WTC11 (cell line): ENCODE measurements around the gene ANKDD1B. TPM values are rescaled to one million over a fixed set of nuclear protein-coding genes. Genes with fewer than 3 reads are reported as not detected.
"Not testable (repeated sequence)": the region's sequence is repeated elsewhere in the genome, so short reads cannot be mapped to it uniquely, and the experiment has no call there.

Experiments
- ATAC-seq: fragments of 200-7000 bp; cut with Tn5 transposase; 2 replicates; pipeline ENCODE4 v1.10.0; 2021; ENCODE audit warnings: mild to moderate bottlenecking, moderate library complexity
- CTCF ChIA-PET: fragments of 300-600 bp; sonication (Branson Sonifier 250); formaldehyde crosslinking; loops from one replicate; lab custom pipeline; 2021; ENCODE audit warnings: antibody characterized with exemption; lab: Charles Lee
- POLR2A ChIA-PET: fragments of 350-600 bp; sonication (Branson Sonifier 250); formaldehyde crosslinking; loops from one replicate; lab custom pipeline; 2021; ENCODE audit warnings: antibody characterized with exemption; lab: Charles Lee
- DNase-seq: peaks from one replicate; pipeline ENCODE4 v3.0.0; 2021; ENCODE audit warnings: low spot score
- H3K27ac Mint-ChIP-seq: 2 replicates; pipeline ENCODE4 v1.8.0; 2021; ENCODE audit warnings: mixed read lengths
- H3K27me3 Mint-ChIP-seq: 2 replicates; pipeline ENCODE4 v1.8.0; 2021; ENCODE audit warnings: low read depth, mild to moderate bottlenecking, moderate library complexity, mixed read lengths
- H3K36me3 Mint-ChIP-seq: 2 replicates; pipeline ENCODE4 v1.8.0; 2021; ENCODE audit warnings: mixed read lengths
- H3K4me1 Mint-ChIP-seq: 2 replicates; pipeline ENCODE4 v1.8.0; 2022; ENCODE audit warnings: mixed read lengths
- H3K4me3 Mint-ChIP-seq: 2 replicates; pipeline ENCODE4 v1.8.0; 2021; ENCODE audit warnings: mild to moderate bottlenecking, moderate library complexity, mixed read lengths
- H3K9me3 Mint-ChIP-seq: 2 replicates; pipeline ENCODE4 v1.8.0; 2021; ENCODE audit warnings: mixed read lengths
- FOXK1 ChIP-seq: sonication (generic); formaldehyde crosslinking; IDR thresholded peaks from 2 replicates; pipeline ENCODE4 v1.8.0; 2022; ENCODE audit warnings: mild to moderate bottlenecking, moderate library complexity, missing genetic modification reagents
- FOXP1 ChIP-seq: sonication (generic); formaldehyde crosslinking; IDR thresholded peaks from 2 replicates; pipeline ENCODE4 v1.8.0; 2022; ENCODE audit warnings: missing genetic modification reagents, mild to moderate bottlenecking, moderate library complexity, borderline replicate concordance
- GABPB1 ChIP-seq: sonication (generic); formaldehyde crosslinking; IDR thresholded peaks from 2 replicates; pipeline ENCODE4 v1.8.1; 2023; ENCODE audit warnings: mild to moderate bottlenecking, missing genetic modification reagents
- GRHL2 ChIP-seq: fragments of 250-450 bp; sonication (Bioruptor Pico); IDR thresholded peaks from 2 replicates; pipeline ENCODE4 v1.8.0; 2022; ENCODE audit warnings: mild to moderate bottlenecking, moderate library complexity; ENCODE audit not compliant: insufficient replicate concordance, severe bottlenecking
- JAZF1 ChIP-seq: fragments of 250-450 bp; sonication (Bioruptor Pico); IDR thresholded peaks from 2 replicates; pipeline ENCODE4 v1.9.0; 2021; ENCODE audit warnings: moderate library complexity, mild to moderate bottlenecking, inconsistent platforms
- NR2C2 ChIP-seq: sonication (generic); formaldehyde crosslinking; IDR thresholded peaks from 2 replicates; pipeline ENCODE4 v1.8.0; 2022; ENCODE audit warnings: mild to moderate bottlenecking, missing genetic modification reagents
- PRRX2 ChIP-seq: fragments of 250-450 bp; sonication (Bioruptor Pico); IDR thresholded peaks from 2 replicates; pipeline ENCODE4 v1.8.0; 2021; ENCODE audit warnings: mild to moderate bottlenecking
- SMAD3 ChIP-seq: sonication (generic); formaldehyde crosslinking; IDR thresholded peaks from 2 replicates; pipeline ENCODE4 v1.8.0; 2022; ENCODE audit warnings: missing genetic modification reagents, mild to moderate bottlenecking, borderline replicate concordance
- SMAD4 ChIP-seq: sonication (generic); formaldehyde crosslinking; IDR thresholded peaks from 2 replicates; pipeline ENCODE4 v1.8.0; 2022; ENCODE audit warnings: mild to moderate bottlenecking, missing genetic modification reagents
- ZNF317 ChIP-seq: sonication (generic); formaldehyde crosslinking; IDR thresholded peaks from 2 replicates; pipeline ENCODE4 v1.8.1; 2023; ENCODE audit warnings: low read depth, mild to moderate bottlenecking, moderate library complexity, missing genetic modification reagents, borderline replicate concordance
- ZNF671 ChIP-seq: fragments of 250-450 bp; sonication (Bioruptor Pico); IDR thresholded peaks from 2 replicates; pipeline ENCODE4 v1.8.0; 2021; ENCODE audit warnings: mild to moderate bottlenecking
- total RNA-seq: library from RNA; stranded (reverse); gene quantifications from 3 replicates; pipeline ENCODE4 v1.2.3, GENCODE V29; 2021
- TF ChIP-seq, protein P1 (sequence below): sonication (generic); formaldehyde crosslinking; IDR thresholded peaks from 2 replicates; pipeline ENCODE4 v1.8.1; 2022; ENCODE audit warnings: low read depth, missing genetic modification reagents, borderline replicate concordance
- TF ChIP-seq, protein P2 (sequence below): fragments of 250-450 bp; sonication (Bioruptor Pico); IDR thresholded peaks from 2 replicates; pipeline ENCODE4 v1.9.0; 2021; ENCODE audit warnings: mild to moderate bottlenecking
- TF ChIP-seq, protein P3 (sequence below): sonication (generic); formaldehyde crosslinking; IDR thresholded peaks from 2 replicates; pipeline ENCODE4 v1.8.1; 2023; ENCODE audit warnings: mild to moderate bottlenecking, moderate library complexity, missing genetic modification reagents

The ANKDD1B gene
- total RNA-seq, 1 experiment from 2014 or later, result 0.28 TPM

DNA sequence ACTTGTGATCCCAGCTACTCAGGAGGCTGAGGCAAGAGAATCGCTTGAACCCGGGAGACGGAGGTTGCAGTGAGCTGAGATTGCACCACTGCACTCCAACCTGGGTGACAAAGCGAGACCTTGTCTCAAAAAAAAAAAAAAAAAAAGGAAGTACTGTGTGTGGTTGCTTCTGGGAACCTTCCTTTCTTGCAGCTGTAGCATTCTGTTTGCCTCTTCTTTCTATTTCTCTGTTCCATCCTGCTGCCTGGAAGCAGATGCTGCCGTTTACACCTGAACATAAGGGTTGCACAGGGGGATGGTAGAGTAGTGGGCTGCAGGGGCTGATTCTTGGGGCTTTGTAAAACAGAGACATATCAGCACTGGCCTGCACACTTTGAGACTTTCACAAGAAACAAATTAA is 3.9 kb upstream of the ANKDD1B start:
- DNase-seq, result not testable (repeated sequence)

DNA sequence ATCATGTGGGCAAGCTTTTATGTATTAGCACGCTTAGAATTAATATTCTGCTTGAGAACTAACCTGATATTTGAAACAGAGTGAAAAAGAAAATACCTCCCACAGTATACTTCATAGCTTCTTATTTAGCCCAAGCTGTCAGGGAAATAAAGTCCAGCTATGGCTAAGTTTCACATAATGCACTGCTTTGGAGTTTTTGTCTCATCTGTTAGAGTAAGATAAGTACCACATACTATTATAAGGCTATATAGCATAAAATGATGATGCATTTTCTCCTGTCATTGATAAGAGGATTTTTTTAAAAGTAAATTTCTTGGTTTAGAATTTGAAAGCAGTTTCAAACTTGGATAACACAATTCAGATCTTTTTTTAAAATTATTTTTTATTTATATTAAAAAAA is 2.4 kb upstream of the ANKDD1B start:
- DNase-seq, result no peak
- TF ChIP-seq, protein P1, sequence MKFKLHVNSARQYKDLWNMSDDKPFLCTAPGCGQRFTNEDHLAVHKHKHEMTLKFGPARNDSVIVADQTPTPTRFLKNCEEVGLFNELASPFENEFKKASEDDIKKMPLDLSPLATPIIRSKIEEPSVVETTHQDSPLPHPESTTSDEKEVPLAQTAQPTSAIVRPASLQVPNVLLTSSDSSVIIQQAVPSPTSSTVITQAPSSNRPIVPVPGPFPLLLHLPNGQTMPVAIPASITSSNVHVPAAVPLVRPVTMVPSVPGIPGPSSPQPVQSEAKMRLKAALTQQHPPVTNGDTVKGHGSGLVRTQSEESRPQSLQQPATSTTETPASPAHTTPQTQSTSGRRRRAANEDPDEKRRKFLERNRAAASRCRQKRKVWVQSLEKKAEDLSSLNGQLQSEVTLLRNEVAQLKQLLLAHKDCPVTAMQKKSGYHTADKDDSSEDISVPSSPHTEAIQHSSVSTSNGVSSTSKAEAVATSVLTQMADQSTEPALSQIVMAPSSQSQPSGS (CRISPR knock-in tag), result no peak
- no peak for TF ChIP-seq NR2C2 (CRISPR knock-in tag)
- TF ChIP-seq ZNF671 (CRISPR knock-in tag), result no peak
- TF ChIP-seq JAZF1 (CRISPR knock-in tag), result no peak
- TF ChIP-seq SMAD4 (CRISPR knock-in tag), result no peak
- TF ChIP-seq SMAD3 (CRISPR knock-in tag), result no peak
- TF ChIP-seq, protein P2, sequence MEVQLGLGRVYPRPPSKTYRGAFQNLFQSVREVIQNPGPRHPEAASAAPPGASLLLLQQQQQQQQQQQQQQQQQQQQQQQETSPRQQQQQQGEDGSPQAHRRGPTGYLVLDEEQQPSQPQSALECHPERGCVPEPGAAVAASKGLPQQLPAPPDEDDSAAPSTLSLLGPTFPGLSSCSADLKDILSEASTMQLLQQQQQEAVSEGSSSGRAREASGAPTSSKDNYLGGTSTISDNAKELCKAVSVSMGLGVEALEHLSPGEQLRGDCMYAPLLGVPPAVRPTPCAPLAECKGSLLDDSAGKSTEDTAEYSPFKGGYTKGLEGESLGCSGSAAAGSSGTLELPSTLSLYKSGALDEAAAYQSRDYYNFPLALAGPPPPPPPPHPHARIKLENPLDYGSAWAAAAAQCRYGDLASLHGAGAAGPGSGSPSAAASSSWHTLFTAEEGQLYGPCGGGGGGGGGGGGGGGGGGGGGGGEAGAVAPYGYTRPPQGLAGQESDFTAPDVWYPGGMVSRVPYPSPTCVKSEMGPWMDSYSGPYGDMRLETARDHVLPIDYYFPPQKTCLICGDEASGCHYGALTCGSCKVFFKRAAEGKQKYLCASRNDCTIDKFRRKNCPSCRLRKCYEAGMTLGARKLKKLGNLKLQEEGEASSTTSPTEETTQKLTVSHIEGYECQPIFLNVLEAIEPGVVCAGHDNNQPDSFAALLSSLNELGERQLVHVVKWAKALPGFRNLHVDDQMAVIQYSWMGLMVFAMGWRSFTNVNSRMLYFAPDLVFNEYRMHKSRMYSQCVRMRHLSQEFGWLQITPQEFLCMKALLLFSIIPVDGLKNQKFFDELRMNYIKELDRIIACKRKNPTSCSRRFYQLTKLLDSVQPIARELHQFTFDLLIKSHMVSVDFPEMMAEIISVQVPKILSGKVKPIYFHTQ (CRISPR knock-in tag), result no peak
- no peak for TF ChIP-seq PRRX2 (CRISPR knock-in tag)
- TF ChIP-seq ZNF317 (CRISPR knock-in tag), result no peak
- TF ChIP-seq FOXP1 (CRISPR knock-in tag), result no peak
- no peak for TF ChIP-seq GABPB1 (CRISPR knock-in tag)
- TF ChIP-seq, all 79 proteins: peak for 0
- Mint-ChIP-seq H3K27ac (no peak overlapping the region), H3K9me3 (no peaks in the 10 kb centered on the region), H3K36me3 (no peaks in the 10 kb centered on the region), H3K27me3 (peaks cover 8% of the 10 kb centered on the region), H3K4me1 (peaks cover 40% of the 10 kb centered on the region), H3K4me3 (no peak overlapping the region)
- no peak for ATAC-seq
- ChIA-PET POLR2A (interaction anchor here (0.6 kb wide), 1 partner anchor 24 kb away, joined by 5 read pairs; no protein-coding TSS in a partner anchor), CTCF (no interaction called here)

More for the DNA sequence above, 3.9 kb upstream of the ANKDD1B start:
- CTCF ChIA-PET, result interaction anchor here (1.8 kb wide), 1 partner anchor 73 kb away, joined by 5 read pairs; no protein-coding TSS in a partner anchor
- POLR2A ChIA-PET, H3K36me3 Mint-ChIP-seq, H3K9me3 Mint-ChIP-seq, H3K27ac Mint-ChIP-seq, H3K27me3 Mint-ChIP-seq, H3K4me3 Mint-ChIP-seq, ATAC-seq: not testable (repeated sequence)
- H3K4me1 Mint-ChIP-seq, result peaks cover 40% of the 10 kb centered on the region

DNA sequence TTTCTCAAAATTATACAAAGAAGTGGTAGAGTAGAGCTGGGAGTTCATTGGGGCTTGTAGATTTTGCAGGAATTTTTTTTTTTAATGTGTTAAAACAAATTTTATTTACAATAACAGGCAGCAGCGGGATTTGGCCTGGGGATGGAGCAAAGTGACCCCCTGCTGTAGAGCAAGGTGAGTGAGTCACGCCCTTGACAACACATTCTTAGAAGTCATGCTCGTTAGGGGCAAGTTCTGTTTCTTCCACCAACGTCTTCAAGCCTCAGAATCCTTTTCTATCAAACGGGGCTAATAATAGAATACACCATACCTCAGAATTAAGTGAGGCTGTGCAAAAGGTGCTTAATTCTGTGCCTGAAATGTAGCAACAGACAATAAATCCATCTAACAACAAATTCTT is 1.1 kb upstream of the ANKDD1B start:
- H3K27ac Mint-ChIP-seq, result no peak overlapping the region
- DNase-seq, result no peak
- H3K4me3 Mint-ChIP-seq, result peak overlapping the region; percentile 77
- ATAC-seq, result 0 out of 2 replicates have a peak, but pooled peaks have one; percentile 9
- no peak for TF ChIP-seq GRHL2 (CRISPR knock-in tag)
- TF ChIP-seq, protein P3, sequence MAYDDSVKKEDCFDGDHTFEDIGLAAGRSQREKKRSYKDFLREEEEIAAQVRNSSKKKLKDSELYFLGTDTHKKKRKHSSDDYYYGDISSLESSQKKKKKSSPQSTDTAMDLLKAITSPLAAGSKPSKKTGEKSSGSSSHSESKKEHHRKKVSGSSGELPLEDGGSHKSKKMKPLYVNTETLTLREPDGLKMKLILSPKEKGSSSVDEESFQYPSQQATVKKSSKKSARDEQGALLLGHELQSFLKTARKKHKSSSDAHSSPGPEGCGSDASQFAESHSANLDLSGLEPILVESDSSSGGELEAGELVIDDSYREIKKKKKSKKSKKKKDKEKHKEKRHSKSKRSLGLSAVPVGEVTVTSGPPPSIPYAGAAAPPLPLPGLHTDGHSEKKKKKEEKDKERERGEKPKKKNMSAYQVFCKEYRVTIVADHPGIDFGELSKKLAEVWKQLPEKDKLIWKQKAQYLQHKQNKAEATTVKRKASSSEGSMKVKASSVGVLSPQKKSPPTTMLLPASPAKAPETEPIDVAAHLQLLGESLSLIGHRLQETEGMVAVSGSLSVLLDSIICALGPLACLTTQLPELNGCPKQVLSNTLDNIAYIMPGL (CRISPR knock-in tag), result no peak
- no peaks in the 10 kb centered on the region for H3K9me3 Mint-ChIP-seq
- CTCF ChIA-PET, result interaction anchor here (0.6 kb wide), 2 partner anchors 71 to 362 kb away, joined by 3 read pairs; no protein-coding TSS in a partner anchor
- POLR2A ChIA-PET, result no interaction called here
- peaks cover 8% of the 10 kb centered on the region for H3K27me3 Mint-ChIP-seq
- H3K4me1 Mint-ChIP-seq, result peaks cover 37% of the 10 kb centered on the region
- H3K36me3 Mint-ChIP-seq, result no peaks in the 10 kb centered on the region

DNA sequence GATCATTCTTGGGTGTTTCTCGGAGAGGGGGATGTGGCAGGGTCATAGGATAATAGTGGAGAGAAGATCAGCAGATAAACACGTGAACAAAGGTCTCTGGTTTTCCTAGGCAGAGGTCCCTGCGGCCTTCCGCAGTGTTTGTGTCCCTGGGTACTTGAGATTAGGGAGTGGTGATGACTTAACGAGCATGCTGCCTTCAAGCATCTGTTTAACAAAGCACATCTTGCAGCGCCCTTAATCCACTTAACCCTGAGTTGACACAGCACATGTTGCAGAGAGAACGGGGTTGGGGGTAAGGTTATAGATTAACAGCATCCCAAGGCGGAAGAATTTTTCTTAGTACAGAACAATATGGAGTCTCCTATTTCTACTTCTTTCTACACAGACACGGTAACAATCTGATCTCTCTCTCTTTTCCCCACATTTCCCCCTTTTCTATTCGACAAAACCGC is 368 bp upstream of the ANKDD1B start:
- H3K9me3 Mint-ChIP-seq, DNase-seq, H3K27me3 Mint-ChIP-seq, H3K36me3 Mint-ChIP-seq, ATAC-seq, H3K27ac Mint-ChIP-seq, POLR2A ChIA-PET: not testable (repeated sequence)
- CTCF ChIA-PET, result interaction anchor here (0.6 kb wide), 2 partner anchors 71 to 362 kb away, joined by 3 read pairs; no protein-coding TSS in a partner anchor
- Mint-ChIP-seq H3K4me1 (peaks cover 32% of the 10 kb centered on the region), H3K4me3 (peak overlapping the region; percentile 77)
- TF ChIP-seq FOXK1 (CRISPR knock-in tag), result 0 out of 2 replicates have a peak, but pooled peaks have one; percentile 7
